Heart left ventricle (tissue), 16 donors: Measurements from ENCODE around the gene BTN3A1. TPM values are rescaled to one million over a fixed set of nuclear protein-coding genes. Genes with fewer than 3 reads are reported as not detected.
A peak's percentile ranks its signal among the peaks of the same experiment; 100 is the strongest.
"Not testable (repeated sequence)": the region's sequence is repeated elsewhere in the genome, so short reads cannot be mapped to it uniquely, and the experiment has no call there.

Experiments
- ATAC-seq, 4 donors: fragments of 200-7000 bp; cut with Tn5 transposase; one replicate each; pipeline ENCODE4 v1.9.1; 2020 to 2022; ENCODE audit warnings: moderate library complexity in 4 of 4, mild to moderate bottlenecking in 3 of 4, moderate number of reproducible peaks in 1 of 4
- DNase-seq, 5 donors: peaks; one replicate each; pipeline ENCODE4 v3.0.0-alpha.2; 2020
- H3K27ac ChIP-seq, 12 donors: fragments of 200-600 bp; sonication (generic) in 4 of 12; one replicate each; pipeline versions ENCODE4 v1.5.0 to v1.8.0; 2016 to 2022; ENCODE audit warnings: mild to moderate bottlenecking in 2 of 12
- H3K27me3 ChIP-seq, 9 donors: fragments of 200-600 bp; sonication (generic) in 2 of 9; one replicate each; pipeline versions ENCODE4 v1.5.1 to v1.8.0; 2016 to 2022; ENCODE audit warnings: mild to moderate bottlenecking in 3 of 9
- H3K36me3 ChIP-seq, 9 donors: fragments of 200-600 bp; sonication (generic) in 2 of 9; one replicate each; pipeline versions ENCODE4 v1.5.0 to v1.8.0; 2018 to 2022; ENCODE audit warnings: mild to moderate bottlenecking in 2 of 9
- H3K4me1 ChIP-seq, 12 donors: fragments of 200-600 bp; sonication (generic) in 4 of 12; one replicate each; pipeline versions ENCODE4 v1.5.0 to v1.8.0; 2016 to 2022; ENCODE audit warnings: mild to moderate bottlenecking in 3 of 12
- H3K4me3 ChIP-seq, 12 donors: fragments of 200-600 bp; sonication (generic) in 4 of 12; one replicate each; pipeline versions ENCODE4 v1.5.0 to v1.8.0; 2017 to 2022; ENCODE audit warnings: mild to moderate bottlenecking in 9 of 12, moderate library complexity in 4 of 12
- H3K9me3 ChIP-seq, 12 donors: fragments of 200-600 bp; sonication (generic) in 4 of 12; one replicate each; pipeline versions ENCODE4 v1.5.0 to v1.8.0; 2016 to 2022; ENCODE audit warnings: mild to moderate bottlenecking in 1 of 12
- POLR2A ChIP-seq, 2 donors: fragments of 450-650 bp; IDR thresholded peaks; one replicate each; pipeline ENCODE4 v1.6.1; 2017; ENCODE audit warnings: antibody characterized with exemption in 2 of 2, mild to moderate bottlenecking in 2 of 2, moderate library complexity in 2 of 2
- WGBS, 4 donors: extraction: QIAGEN DNeasy Blood & Tissue Kit in 2 of 4; methylation state at CpG; one replicate each; pipeline versions ENCODE4 v1.1.5 to v1.1.7; 2013 to 2018; 5-methylcytosine and 5-hydroxymethylcytosine counted together
- intact Hi-C, 10 donors: fragments of 100-400 bp; cut with DNase I; formaldehyde crosslinking; loops; one replicate each; pipeline versions ENCODE4 v1.11.1 to v1.14.2; 2022
- long read RNA-seq, 3 donors: library from polyadenylated mRNA; unstranded; transcript quantifications; one replicate each; pipeline ENCODE4 v2.0.0, GENCODE V29; 2020 to 2021
- polyA plus RNA-seq, 2 donors: library from polyadenylated mRNA; stranded (reverse); fragments of 200-250 nt; gene quantifications; one replicate each; pipeline ENCODE4 v1.2.3, GENCODE V29; 2013
- total RNA-seq, 9 donors: library from RNA; depleted of rRNA in 2 of 9; stranded (reverse); fragments of >200 nt in 2 of 9; fragmentation: NEBNext Ultra II Directional in 3 of 9; extraction: Animal tissue kit (Norgen Biotek cat#: 25700) in 3 of 9; gene quantifications; one replicate each; pipeline versions ENCODE4 v1.1.0 to v1.2.4, GENCODE V29; 2016 to 2023
- TF ChIP-seq, protein P1 (sequence below), 12 donors: fragments of 200-600 bp; sonication (generic) in 4 of 12; IDR thresholded peaks; one replicate each; pipeline versions ENCODE4 v1.5.0 to v1.8.0; 2018 to 2022; ENCODE audit warnings: antibody characterized with exemption in 12 of 12, mild to moderate bottlenecking in 5 of 12
- donor health status: ischemic (EF 13 %, LVEDD 7.1; RV severe dilation, severe dysfunction).
- donor health status: healthy with polysubstance abuse.
- donor health status: DM: no; HTN: yes; CAD: no.
- donor health status: DM: no; HTN: no; CAD: no.
- donor health status: ischemic (EF 25% LVEDD 6.9; RV normal size, moderate dysfunction).
- donor health status: ischemic (EF 25% LVEDD 5.7; RV mildly dilated, moderate dysfunction).
- donor health status: healthy.
- donor health status: DM: yes; HTN: yes; CAD: no.
- donor health status: ischemic (EF 35%, LVEDD 5.7; RV mildly dilated, moderate dysfunction).
- donor health status: nonischemic (EF 11% LVEDD 7.7; RV severe dilation, severe dysfunction).
- donor health status: DM: yes; HTN: yes; CAD: no.
- donor health status: PGD.
- donor health status: ischemic (EF 29% LVEDD 5.4; RV normal size, mild dysfunction).
- donor health status: nonischemic (EF 23%, LVEDD 6.1; RV moderate dilation, normal function).

The BTN3A1 gene
- total RNA-seq (10 to 100 TPM in 3 of 9 donors, 1 to 10 TPM in 6; 3.1 to 47.6 (median 9.1) TPM), polyA plus RNA-seq (1 to 10 TPM; 5.1 to 5.2 TPM)
- long read RNA-seq, donor 1, partial matches to known transcripts, result 1 of 4 reads
- long read RNA-seq, donor 1, other reads (novel, unspliced or antisense), result 3 of 4 reads
- long read RNA-seq, donor 2, partial matches to known transcripts, result 1 of 10 reads
- long read RNA-seq, donor 2, other reads (novel, unspliced or antisense), result 9 of 10 reads
- long read RNA-seq, donor 3, result 0 reads

DNA sequence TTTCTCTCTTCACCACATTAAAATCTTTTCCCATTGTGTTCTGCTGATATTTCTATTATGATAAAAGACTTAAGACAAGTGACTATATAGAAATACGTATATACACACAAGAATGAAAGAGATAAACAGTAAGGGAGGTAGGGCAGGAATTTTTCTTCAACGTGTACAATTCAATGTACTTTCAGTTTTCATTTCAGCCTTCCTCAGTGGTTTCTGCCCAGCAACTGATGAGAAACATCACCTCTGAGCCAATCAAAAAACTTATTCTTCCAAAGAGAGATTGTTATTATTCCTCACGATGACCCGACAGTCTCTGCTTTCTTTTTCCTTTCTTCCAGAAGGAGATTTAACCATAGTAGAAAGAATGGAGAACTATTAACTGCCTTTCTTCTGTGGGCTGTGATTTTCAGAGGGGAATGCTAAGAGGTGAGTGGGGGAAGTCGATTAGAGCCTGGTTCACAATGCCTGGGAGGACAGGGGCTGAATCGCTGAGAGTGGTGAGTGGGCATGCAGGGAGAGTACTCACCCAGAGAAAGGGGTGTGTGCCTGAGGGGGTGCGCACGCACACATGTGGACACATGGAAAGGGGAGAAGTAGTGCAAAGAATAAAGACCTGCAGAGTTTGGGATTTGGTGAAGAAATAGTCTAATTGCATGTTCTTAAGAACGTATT lies at the start of gene BTN3A1:
TSS of gene BTN3A1 (plus strand) at position 289 of the 672 bp plus-strand sequence. CDS start 3,289 bp downstream, outside the sequence.
- ATAC-seq (peak; percentile 89 to 96 (median 94)), DNase-seq (peak; percentile 54 to 72 (median 66))
- intact Hi-C loops, result loop anchor here in 3 of 10 donors (1.0 to 10.0 kb wide), 3 partner anchors 37 to 60 kb away; partner anchors contain the start of genes BTN2A1 (in 1 of the 3) and BTN3A2 (in 1 of the 3)
- Histone ChIP-seq H3K27ac (peak within 1 kb of the TSS; percentile 24 to 93 (median 81)), H3K9me3 (no peaks in the 10 kb centered on the region), H3K4me1 (peaks cover 0 to 46% (median 11%) of the 10 kb centered on the region in 12 donors), H3K36me3 (peaks cover 0 to 23% (median 10%) of the 10 kb centered on the region in 9 donors), H3K27me3 (no peaks in the 10 kb centered on the region), H3K4me3 (peak within 1 kb of the TSS; percentile 22 to 78 (median 60))
- 1 to 3% (median 1%) methylated on average over 9 of the region's 9 CpGs for WGBS, 4 donors
- TF ChIP-seq, protein P1, sequence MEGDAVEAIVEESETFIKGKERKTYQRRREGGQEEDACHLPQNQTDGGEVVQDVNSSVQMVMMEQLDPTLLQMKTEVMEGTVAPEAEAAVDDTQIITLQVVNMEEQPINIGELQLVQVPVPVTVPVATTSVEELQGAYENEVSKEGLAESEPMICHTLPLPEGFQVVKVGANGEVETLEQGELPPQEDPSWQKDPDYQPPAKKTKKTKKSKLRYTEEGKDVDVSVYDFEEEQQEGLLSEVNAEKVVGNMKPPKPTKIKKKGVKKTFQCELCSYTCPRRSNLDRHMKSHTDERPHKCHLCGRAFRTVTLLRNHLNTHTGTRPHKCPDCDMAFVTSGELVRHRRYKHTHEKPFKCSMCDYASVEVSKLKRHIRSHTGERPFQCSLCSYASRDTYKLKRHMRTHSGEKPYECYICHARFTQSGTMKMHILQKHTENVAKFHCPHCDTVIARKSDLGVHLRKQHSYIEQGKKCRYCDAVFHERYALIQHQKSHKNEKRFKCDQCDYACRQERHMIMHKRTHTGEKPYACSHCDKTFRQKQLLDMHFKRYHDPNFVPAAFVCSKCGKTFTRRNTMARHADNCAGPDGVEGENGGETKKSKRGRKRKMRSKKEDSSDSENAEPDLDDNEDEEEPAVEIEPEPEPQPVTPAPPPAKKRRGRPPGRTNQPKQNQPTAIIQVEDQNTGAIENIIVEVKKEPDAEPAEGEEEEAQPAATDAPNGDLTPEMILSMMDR (IDR thresholded peaks at IDR 0.05), result no peak
- TF ChIP-seq POLR2A (IDR thresholded peaks at IDR 0.05), result no peak

DNA sequence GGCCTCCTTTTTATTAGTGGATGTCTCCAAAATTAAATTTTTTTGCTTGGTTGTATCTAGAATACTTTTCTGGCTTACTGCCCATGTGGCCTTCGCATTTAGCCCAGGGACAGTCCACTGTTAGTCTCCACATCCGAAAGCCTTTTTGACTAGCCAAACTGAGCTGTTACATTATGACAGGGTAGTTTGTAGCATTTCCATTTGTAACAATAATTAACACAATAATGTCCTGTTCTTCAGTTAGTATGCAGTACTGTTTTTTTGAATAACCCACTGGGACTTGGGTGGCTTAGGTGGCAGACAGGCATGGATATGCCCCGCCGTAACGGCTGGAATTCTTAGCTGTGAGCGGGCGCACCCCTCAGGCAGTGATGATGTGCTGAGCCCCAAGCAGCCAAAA lies 49.8 kb upstream of the BTN3A1 start:
- H3K4me3 ChIP-seq, result no peak overlapping the region
- WGBS, 4 donors, result 91 to 95% (median 94%) methylated on average over 7 of the region's 7 CpGs

DNA sequence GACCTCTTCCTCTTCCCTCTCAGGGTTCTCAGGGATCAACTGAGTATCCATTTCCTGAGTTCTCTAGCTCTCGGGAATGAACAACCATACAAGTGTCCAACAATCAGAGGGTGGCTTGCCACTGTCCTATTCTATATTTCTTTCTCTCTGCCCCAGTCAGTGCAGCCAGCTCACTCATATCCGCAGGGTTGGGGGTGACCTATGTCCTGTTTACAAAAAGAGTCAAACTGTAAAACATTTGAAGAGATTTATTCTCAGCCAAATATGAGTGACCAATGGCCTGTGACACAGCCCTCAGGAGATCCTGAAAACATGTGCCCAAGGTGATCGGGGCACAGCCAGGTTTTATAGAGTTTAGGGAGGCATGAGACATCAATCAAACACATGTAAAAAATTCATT lies 47.9 kb upstream of the BTN3A1 start:
- H3K4me1 ChIP-seq, result no peaks in the 10 kb centered on the region
- intact Hi-C loops, result loop anchor here in 1 of 10 donors (5.0 kb wide), 1 partner anchor 238 kb away; no protein-coding TSS in a partner anchor
- no peak overlapping the region for H3K4me3 ChIP-seq
- WGBS, 4 donors, result 83 to 90% (median 85%) methylated on average over 3 of the region's 3 CpGs
- TF ChIP-seq, protein P1 (IDR thresholded peaks at IDR 0.05), result no peak
- no peak for TF ChIP-seq POLR2A (IDR thresholded peaks at IDR 0.05)
- DNase-seq (no peak), ATAC-seq (no peak)
- H3K36me3 ChIP-seq, result no peaks in the 10 kb centered on the region
- H3K9me3 ChIP-seq, result no peaks in the 10 kb centered on the region
- H3K27ac ChIP-seq, result no peak overlapping the region
- no peaks in the 10 kb centered on the region for H3K27me3 ChIP-seq

More for the DNA sequence above, 49.8 kb upstream of the BTN3A1 start:
- ATAC-seq (no peak), DNase-seq (no peak)
- no peaks in the 10 kb centered on the region for H3K9me3 ChIP-seq
- H3K36me3 ChIP-seq, result no peaks in the 10 kb centered on the region
- no peaks in the 10 kb centered on the region for H3K4me1 ChIP-seq
- intact Hi-C loops, result loop anchor here in 1 of 10 donors (5.0 kb wide), 1 partner anchor 240 kb away; no protein-coding TSS in a partner anchor
- TF ChIP-seq, protein P1 (IDR thresholded peaks at IDR 0.05), result no peak
- no peak for TF ChIP-seq POLR2A (IDR thresholded peaks at IDR 0.05)
- H3K27me3 ChIP-seq, result no peaks in the 10 kb centered on the region
- no peak overlapping the region for H3K27ac ChIP-seq

DNA sequence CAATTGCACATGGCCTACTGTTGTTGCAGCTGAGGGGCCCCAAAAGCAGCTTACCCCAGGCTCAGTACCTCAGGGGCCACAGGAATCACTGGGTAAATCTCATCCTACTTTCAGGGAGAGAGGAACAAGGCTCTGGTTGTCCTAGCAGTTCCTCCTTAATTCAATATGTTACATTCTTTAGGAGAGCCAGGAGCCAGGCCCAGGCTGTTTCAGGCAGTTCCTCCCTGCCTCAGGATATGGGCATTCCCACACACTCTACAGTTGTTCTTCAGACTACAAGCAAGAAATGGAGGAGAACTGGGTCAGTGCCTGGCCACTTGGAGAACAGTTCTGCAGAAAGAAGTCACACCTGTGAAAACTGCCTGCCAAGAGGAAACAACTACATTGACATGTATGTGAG lies 46.7 kb upstream of the BTN3A1 start:
- Histone ChIP-seq H3K9me3 (no peaks in the 10 kb centered on the region), H3K4me3 (no peak overlapping the region), H3K4me1 (no peaks in the 10 kb centered on the region), H3K27ac (no peak overlapping the region), H3K36me3 (no peaks in the 10 kb centered on the region), H3K27me3 (no peaks in the 10 kb centered on the region)
- DNase-seq (no peak), ATAC-seq (no peak)
- intact Hi-C loops, result no loop called here
- no peak for TF ChIP-seq POLR2A (IDR thresholded peaks at IDR 0.05)
- TF ChIP-seq, protein P1 (IDR thresholded peaks at IDR 0.05), result no peak

DNA sequence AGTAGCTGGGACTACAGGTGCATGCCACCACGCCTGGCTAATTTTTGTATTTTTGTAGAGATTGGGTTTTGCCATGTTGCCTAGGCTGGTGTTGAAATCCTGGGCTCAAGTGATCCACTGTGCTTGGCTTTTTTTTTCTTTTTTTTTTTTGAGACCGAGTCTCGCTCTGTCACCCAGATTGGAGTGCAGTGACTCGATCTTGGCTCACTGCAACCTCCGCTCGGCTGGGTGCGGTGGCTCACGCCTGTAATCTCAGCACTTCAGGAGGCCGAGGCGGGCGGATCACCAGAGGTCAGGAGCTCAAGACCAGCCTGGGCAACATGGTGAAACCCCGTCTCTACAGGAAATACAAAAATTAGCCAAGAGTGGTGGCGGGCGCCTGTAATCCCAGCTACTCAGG lies 44.5 kb upstream of the BTN3A1 start:
- H3K27ac ChIP-seq, H3K4me1 ChIP-seq, H3K4me3 ChIP-seq, DNase-seq, ATAC-seq, H3K9me3 ChIP-seq, intact Hi-C loops, H3K36me3 ChIP-seq, H3K27me3 ChIP-seq: not testable (repeated sequence)
- WGBS, 4 donors, result 92 to 97% (median 94%) methylated on average over 14 of the region's 14 CpGs
